Transverse colon (tissue), 4 donors: ENCODE measurements around the gene TLDC2.
"Not testable (repeated sequence)": the region's sequence is repeated elsewhere in the genome, so short reads cannot be mapped to it uniquely, and the experiment has no call there.

ENCODE experiments used
- CTCF ChIP-seq, 5 experiments: fragments of 200-600 bp in 3 of 5; fragments of 450-650 bp in 2 of 5; sonication (generic) in 3 of 5; IDR thresholded peaks; 1 replicate in 2 of 5; 2 replicates in 3 of 5; pipeline ENCODE4 v1.5.1; 2016 to 2017; ENCODE audit warnings: antibody characterized with exemption in 5 of 5, inconsistent platforms in 3 of 5, mild to moderate bottlenecking in 2 of 5, moderate library complexity in 1 of 5
- EP300 ChIP-seq: sonication (generic); formaldehyde crosslinking; IDR thresholded peaks from one replicate; pipeline ENCODE4 v1.6.1; 2017; ENCODE audit warnings: antibody characterized with exemption, low read depth
- POLR2A ChIP-seq: fragments of 450-650 bp; IDR thresholded peaks from one replicate; pipeline ENCODE4 v1.6.1; 2016; ENCODE audit warnings: antibody characterized with exemption, mild to moderate bottlenecking, moderate library complexity
- POLR2AphosphoS5 ChIP-seq, 3 donors: sonication (generic); formaldehyde crosslinking; IDR thresholded peaks; one replicate each; pipeline ENCODE4 v1.6.1; 2016; ENCODE audit warnings: antibody characterized with exemption in 3 of 3

GRCh38 chr20:36932067-36932466 lies 56.1 kb downstream of the TLDC2 start:
- not testable (repeated sequence) for TF ChIP-seq CTCF (IDR thresholded peaks at IDR 0.05); POLR2A; EP300; POLR2AphosphoS5 (IDR thresholded peaks at IDR 0.05)
